GM12878 (cell line): ENCODE results near the gene CTNNA2. TPM values are rescaled to one million over a fixed set of nuclear protein-coding genes. Genes with fewer than 3 reads are reported as not detected.

Source experiments
- ATAC-seq: fragments of 200-7000 bp; cut with Tn5 transposase; 3 replicates; pipeline ENCODE4 v1.9.1; 2020; ENCODE audit warnings: mild to moderate bottlenecking, moderate library complexity
- BruUV-seq: library from RNA; stranded (reverse); fragments of 400-500 nt; replicated peaks from 2 replicates; lab custom pipeline; 2021; lab: Mats Ljungman, UMichigan
- CTCF ChIA-PET: fragments of 300-600 bp; sonication (Branson Sonifier 250); formaldehyde crosslinking; extraction: SDS; loops from one replicate; lab custom pipeline; 2021; ENCODE audit warnings: inconsistent platforms; lab: Yijun Ruan, JAX
- POLR2A ChIA-PET: fragments of 350-600 bp; formaldehyde crosslinking; extraction: SDS; loops from one replicate; lab custom pipeline; 2021; ENCODE audit warnings: inconsistent platforms; lab: Charles Lee
- RAD21 ChIA-PET: fragments of 300-600 bp; sonication (Branson Sonifier 250); formaldehyde crosslinking; loops from one replicate; lab custom pipeline; 2023; ENCODE audit warnings: antibody characterized with exemption; ENCODE audit not compliant: unreplicated experiment; lab: Charles Lee
- SMC1A ChIA-PET: fragments of 300-600 bp; sonication (Branson Sonifier 250); formaldehyde crosslinking; loops from one replicate; lab custom pipeline; 2023; ENCODE audit not compliant: unreplicated experiment, uncharacterized antibody; lab: Charles Lee
- DNase-seq: peaks from one replicate; pipeline ENCODE4 v3.0.0-alpha.2; 2011; ENCODE audit warnings: low read depth, low spot score
- FAIRE-seq: peaks from 3 replicates; lab custom pipeline; 2011; peaks lifted over from hg19 to GRCh38; lab: Jason Lieb, UNC
- H2AFZ ChIP-seq: 2 replicates; pipeline ENCODE4 v1.6.0; 2011; ENCODE audit warnings: low read depth, low read length, control low read depth; ENCODE audit not compliant: control insufficient read depth
- H3K27ac ChIP-seq: 2 replicates; pipeline ENCODE4 v1.5.1; 2011; ENCODE audit warnings: control low read depth; ENCODE audit not compliant: control insufficient read depth, insufficient read depth
- H3K27me3 ChIP-seq, 2 experiments: replicated peaks in 1 of 2; 2 replicates each; pipeline versions ENCODE4 v1.6.0 to v1.6.1; 2011; ENCODE audit warnings: low read length in 1 of 2; ENCODE audit not compliant: control insufficient read depth in 2 of 2, insufficient read depth in 2 of 2
- H3K36me3 ChIP-seq, 2 experiments: 2 replicates each; pipeline ENCODE4 v1.5.1; 2011; ENCODE audit warnings: low read length in 1 of 2; ENCODE audit not compliant: control insufficient read depth in 2 of 2, insufficient read depth in 2 of 2
- H3K4me1 ChIP-seq: 2 replicates; pipeline ENCODE4 v1.6.1; 2011; ENCODE audit warnings: mild to moderate bottlenecking, low read length, moderate library complexity, mixed read lengths; ENCODE audit not compliant: control insufficient read depth, insufficient read depth
- H3K4me2 ChIP-seq: 2 replicates; pipeline ENCODE4 v1.6.0; 2011; ENCODE audit warnings: control low read depth; ENCODE audit not compliant: control insufficient read depth, insufficient read depth
- H3K4me3 ChIP-seq: fragments of 200-600 bp; sonication (generic); 2 replicates; pipeline ENCODE4 v1.5.1; 2016
- H3K79me2 ChIP-seq: 2 replicates; pipeline ENCODE4 v1.6.0; 2011; ENCODE audit warnings: low read length; ENCODE audit not compliant: control insufficient read depth, insufficient read depth
- H3K9ac ChIP-seq: 2 replicates; pipeline ENCODE4 v1.8.0; 2011; ENCODE audit warnings: low read length, control low read depth, mixed read lengths; ENCODE audit not compliant: control insufficient read depth, insufficient read depth
- H3K9me3 ChIP-seq: replicated peaks from 3 replicates; pipeline ENCODE4 v1.5.1; 2011; ENCODE audit warnings: mild to moderate bottlenecking, low read length; ENCODE audit not compliant: control insufficient read depth, insufficient read depth
- H4K20me1 ChIP-seq: 2 replicates; pipeline ENCODE4 v1.6.0; 2011; ENCODE audit not compliant: control insufficient read depth, insufficient read depth
- ASH2L ChIP-seq: fragments of 300-600, 200-600 bp; sonication (generic); IDR thresholded peaks from 2 replicates; pipeline ENCODE4 v1.6.1; 2017; ENCODE audit warnings: low read depth, mild to moderate bottlenecking, borderline replicate concordance
- CREB1 ChIP-seq: IDR thresholded peaks from 2 replicates; pipeline ENCODE4 v1.6.1; 2012; ENCODE audit warnings: low read depth, mild to moderate bottlenecking, inconsistent platforms
- MTA2 ChIP-seq: fragments of 450-650 bp; IDR thresholded peaks from 2 replicates; pipeline ENCODE4 v1.6.1; 2016; ENCODE audit warnings: low read depth, mild to moderate bottlenecking, moderate library complexity
- NFXL1 ChIP-seq: fragments of 450-650 bp; IDR thresholded peaks from 2 replicates; pipeline ENCODE4 v1.6.1; 2017; ENCODE audit warnings: antibody characterized with exemption, mild to moderate bottlenecking, borderline replicate concordance
- NRF1 ChIP-seq: conservative IDR thresholded peaks from 2 replicates; pipeline ENCODE4 v1.6.1; 2011; ENCODE audit warnings: mild to moderate bottlenecking, low read depth, low read length, improper control_type of control experiment
- POLR2A ChIP-seq: IDR thresholded peaks from 2 replicates; pipeline ENCODE4 v1.6.1; 2011; ENCODE audit warnings: low read depth, mild to moderate bottlenecking, low read length
- RCOR1 ChIP-seq: conservative IDR thresholded peaks from 2 replicates; pipeline ENCODE4 v1.6.1; 2012; ENCODE audit warnings: low read depth, low read length, improper control_type of control experiment
- SPI1 ChIP-seq: IDR thresholded peaks from 2 replicates; pipeline ENCODE4 v1.6.1; 2011; ENCODE audit warnings: low read depth, mild to moderate bottlenecking, low read length, moderate library complexity, borderline replicate concordance; ENCODE audit not compliant: insufficient read depth
- SREBF1 ChIP-seq: IDR thresholded peaks from 2 replicates; pipeline ENCODE4 v1.6.1; 2012; ENCODE audit warnings: mild to moderate bottlenecking, low read length
- SRF ChIP-seq, 2 experiments: IDR thresholded peaks; 2 replicates each; pipeline ENCODE4 v1.6.1; 2011; ENCODE audit warnings: low read depth in 2 of 2, low read length in 2 of 2, mild to moderate bottlenecking in 1 of 2, moderate library complexity in 1 of 2
- ZNF207 ChIP-seq: fragments of 450-650 bp; IDR thresholded peaks from 2 replicates; pipeline ENCODE4 v1.6.1; 2014; ENCODE audit warnings: antibody characterized with exemption, mild to moderate bottlenecking, borderline replicate concordance
- ZNF274 ChIP-seq: IDR thresholded peaks from one replicate; pipeline ENCODE4 v1.8.0; 2011; ENCODE audit not compliant: insufficient read length, insufficient read depth
- ZNF622 ChIP-seq: fragments of 450-650 bp; IDR thresholded peaks from 2 replicates; pipeline ENCODE4 v1.6.1; 2017; ENCODE audit warnings: mild to moderate bottlenecking, inconsistent platforms
- WGBS: methylation state at CpG from one replicate; pipeline ENCODE4 v1.1.6; 2016; ENCODE audit warnings: low lambda C conversion rate; ENCODE audit not compliant: insufficient replicate concordance, insufficient coverage; ENCODE audit errors: missing lambda C conversion rate; 5-methylcytosine and 5-hydroxymethylcytosine counted together
- in situ Hi-C: fragments of 300-500 bp; cut with MboI; formaldehyde crosslinking; loops from 9 replicates; pipeline ENCODE4 v1.14.3; 2018; ENCODE audit warnings: mixed read lengths
- intact Hi-C: fragments of 100-400 bp; cut with micrococcal nuclease; formaldehyde crosslinking; loops from one replicate; pipeline ENCODE4 v1.14.2; 2022; ENCODE audit not compliant: unreplicated experiment
- polyA plus RNA-seq, 11 experiments: library from polyadenylated mRNA; depleted of rRNA in 4 of 11; unstranded in 6 of 11; stranded (reverse) in 5 of 11; fragments of >200 nt; fragmentation: Nextera tagmentation in 4 of 11; fragmentation: Illumina TruSeq in 1 of 11; extraction: Ambion mirVana in 4 of 11; extraction: Trizol in 1 of 11; gene quantifications; 1 replicate in 1 of 11; 2 replicates in 10 of 11; pipeline versions ENCODE4 v1.2.1 to v1.2.3, GENCODE V29; 2011 to 2016; ENCODE audit warnings: inconsistent platforms in 2 of 11, missing spikeins in 2 of 11, low read depth in 1 of 11
- total RNA-seq, 4 experiments: library from RNA; depleted of rRNA in 3 of 4; stranded (reverse); fragments of >200 nt in 3 of 4; fragmentation: Illumina TruSeq in 1 of 4; extraction: Trizol in 1 of 4; gene quantifications; 2 replicates each; pipeline versions ENCODE4 v1.2.1 to v1.2.3, GENCODE V29; 2013 to 2021
- TF ChIP-seq, protein P1 (sequence below): IDR thresholded peaks from 2 replicates; pipeline ENCODE4 v1.6.1; 2012; ENCODE audit warnings: low read depth, low read length, improper control_type of control experiment
- TF ChIP-seq, protein P2 (sequence below): fragments of 450-650 bp; formaldehyde crosslinking; IDR thresholded peaks from 2 replicates; pipeline ENCODE4 v1.4.0; 2022; ENCODE audit warnings: mild to moderate bottlenecking, moderate library complexity

CTNNA2 gene
- total and polyA plus RNA-seq, 10 of the 15 experiments (the other 5 are each of a cell fraction or from before 2014, with no cell fraction given) = 2.4 to 36.2 (median 6.6) TPM

GRCh38 chr2:80153768-80154167 is 640.9 kb downstream of the CTNNA2 start:
- H3K27ac ChIP-seq = no peak overlapping the region
- H3K9ac ChIP-seq = no peak overlapping the region
- no peaks in the 10 kb centered on the region for H3K36me3 ChIP-seq
- FAIRE-seq (no peak), ATAC-seq (no peak), DNase-seq (no peak)
- TF ChIP-seq SREBF1 = no peak
- no peak for TF ChIP-seq NRF1
- TF ChIP-seq CREB1 = no peak
- no peak for TF ChIP-seq ASH2L
- H3K27me3 ChIP-seq = no peaks in the 10 kb centered on the region
- POLR2A ChIA-PET = no interaction called here
- no peaks in the 10 kb centered on the region for H3K9me3 ChIP-seq
- BruUV-seq = no TSS peak
- H4K20me1 ChIP-seq = no peaks in the 10 kb centered on the region
- CTCF ChIA-PET = interaction anchor here (1.8 kb wide), 1 partner anchor 10 kb away, joined by 6 read pairs; no protein-coding TSS in a partner anchor
- no peaks in the 10 kb centered on the region for H3K79me2 ChIP-seq
- in situ Hi-C loops (no loop called here), intact Hi-C loops (no loop called here)
- H2AFZ ChIP-seq = no peak overlapping the region
- H3K4me3 ChIP-seq = no peak overlapping the region
- RAD21 ChIA-PET = no interaction called here
- H3K4me1 ChIP-seq = no peaks in the 10 kb centered on the region
- SMC1A ChIA-PET = no interaction called here
- H3K4me2 ChIP-seq = no peak overlapping the region

GRCh38 chr2:80154231-80154915 is 641.5 kb downstream of the CTNNA2 start:
- Histone ChIP-seq H2AFZ (no peak overlapping the region), H3K9ac (no peak overlapping the region), H3K79me2 (no peaks in the 10 kb centered on the region), H3K27me3 (no peaks in the 10 kb centered on the region), H3K4me1 (no peaks in the 10 kb centered on the region), H3K4me3 (no peak overlapping the region), H3K27ac (no peak overlapping the region), H4K20me1 (no peaks in the 10 kb centered on the region), H3K4me2 (no peak overlapping the region), H3K9me3 (no peaks in the 10 kb centered on the region), H3K36me3 (no peaks in the 10 kb centered on the region)
- ChIA-PET POLR2A (no interaction called here), RAD21 (no interaction called here), SMC1A (no interaction called here), CTCF (interaction anchor here (1.8 kb wide), 1 partner anchor 11 kb away, joined by 6 read pairs; no protein-coding TSS in a partner anchor)
- whole genome bisulfite sequencing = 57% methylated on average over 7 of the region's 7 CpGs
- intact Hi-C loops (no loop called here), in situ Hi-C loops (no loop called here)
- no peak for ATAC-seq
- no TSS peak for BruUV-seq
- FAIRE-seq = no peak
- DNase-seq = no peak
- TF ChIP-seq ZNF274 = no peak
- TF ChIP-seq SRF (IDR thresholded peaks at IDR 0.05; ENCODE audit: low read depth in 2 of 2, low read length in 2 of 2) = no peak
- TF ChIP-seq, protein P1, sequence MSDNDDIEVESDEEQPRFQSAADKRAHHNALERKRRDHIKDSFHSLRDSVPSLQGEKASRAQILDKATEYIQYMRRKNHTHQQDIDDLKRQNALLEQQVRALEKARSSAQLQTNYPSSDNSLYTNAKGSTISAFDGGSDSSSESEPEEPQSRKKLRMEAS = no peak
- no peak for TF ChIP-seq ZNF207
- no peak for TF ChIP-seq POLR2A
- TF ChIP-seq ZNF622 = no peak
- TF ChIP-seq SPI1 = no peak
- TF ChIP-seq NFXL1 = no peak
- TF ChIP-seq, protein P2, sequence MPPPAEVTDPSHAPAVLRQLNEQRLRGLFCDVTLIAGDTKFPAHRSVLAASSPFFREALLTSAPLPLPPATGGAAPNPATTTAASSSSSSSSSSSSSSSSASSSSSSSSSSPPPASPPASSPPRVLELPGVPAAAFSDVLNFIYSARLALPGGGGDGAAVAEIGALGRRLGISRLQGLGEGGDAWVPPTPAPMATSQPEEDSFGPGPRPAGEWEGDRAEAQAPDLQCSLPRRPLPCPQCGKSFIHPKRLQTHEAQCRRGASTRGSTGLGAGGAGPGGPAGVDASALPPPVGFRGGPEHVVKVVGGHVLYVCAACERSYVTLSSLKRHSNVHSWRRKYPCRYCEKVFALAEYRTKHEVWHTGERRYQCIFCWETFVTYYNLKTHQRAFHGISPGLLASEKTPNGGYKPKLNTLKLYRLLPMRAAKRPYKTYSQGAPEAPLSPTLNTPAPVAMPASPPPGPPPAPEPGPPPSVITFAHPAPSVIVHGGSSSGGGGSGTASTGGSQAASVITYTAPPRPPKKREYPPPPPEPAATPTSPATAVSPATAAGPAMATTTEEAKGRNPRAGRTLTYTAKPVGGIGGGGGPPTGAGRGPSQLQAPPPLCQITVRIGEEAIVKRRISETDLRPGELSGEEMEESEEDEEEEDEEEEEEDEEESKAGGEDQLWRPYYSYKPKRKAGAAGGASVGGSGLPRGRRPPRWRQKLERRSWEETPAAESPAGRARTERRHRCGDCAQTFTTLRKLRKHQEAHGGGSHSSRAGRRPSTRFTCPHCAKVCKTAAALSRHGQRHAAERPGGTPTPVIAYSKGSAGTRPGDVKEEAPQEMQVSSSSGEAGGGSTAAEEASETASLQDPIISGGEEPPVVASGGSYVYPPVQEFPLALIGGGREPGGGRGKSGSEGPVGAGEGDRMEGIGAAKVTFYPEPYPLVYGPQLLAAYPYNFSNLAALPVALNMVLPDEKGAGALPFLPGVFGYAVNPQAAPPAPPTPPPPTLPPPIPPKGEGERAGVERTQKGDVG (CRISPR knock-in tag) = no peak
- no peak for TF ChIP-seq MTA2
- no peak for TF ChIP-seq RCOR1
